Esophagus squamous epithelium (tissue), 4 donors: Measurements from ENCODE around the gene PLCH2.

Experiments
- CTCF ChIP-seq, 6 experiments: fragments of 450-650 bp in 4 of 6; fragments of 200-600 bp in 2 of 6; sonication (generic) in 2 of 6; IDR thresholded peaks; one replicate each; pipeline ENCODE4 v1.5.1; 2016 to 2019; ENCODE audit warnings: antibody characterized with exemption in 6 of 6, mild to moderate bottlenecking in 4 of 6, moderate library complexity in 4 of 6
- POLR2A ChIP-seq, 4 donors: fragments of 450-650 bp; IDR thresholded peaks; one replicate each; pipeline ENCODE4 v1.6.1; 2017; ENCODE audit warnings: antibody characterized with exemption in 4 of 4, mild to moderate bottlenecking in 4 of 4, moderate library complexity in 3 of 4

GRCh38 chr1:2523891-2524609 is 48.0 kb downstream of the PLCH2 start:
- TF ChIP-seq CTCF (IDR thresholded peaks at IDR 0.05) (no peak), POLR2A (IDR thresholded peaks at IDR 0.05) (no peak)
